EL (cell line): ENCODE results near the gene SHC1.

Experiments used
- DNase-seq: peaks from one replicate; pipeline ENCODE4 v3.0.0-alpha.2; 2016

Gene SHC1

GRCh38 chr1:154956544-154956941 is 14.0 kb downstream of the SHC1 start:
- no peak for DNase-seq

GRCh38 chr1:154955718-154956543 is 14.6 kb downstream of the SHC1 start, which contains the start of gene PBXIP1:
Gene PBXIP1 (minus strand): TSS chr1:154956099. CDS start chr1:154953721, 2,378 bp downstream.
- peak; percentile 90 for DNase-seq

- peak; percentile 41 for DNase-seq
These were observed 15.4 kb downstream of the SHC1 start for GRCh38 chr1:154955039-154955717.

GRCh38 chr1:154954541-154954940 is 16.0 kb downstream of the SHC1 start:
- no peak for DNase-seq

GRCh38 chr1:154953611-154954038 is 16.9 kb downstream of the SHC1 start:
- no peak for DNase-seq

GRCh38 chr1:154952664-154953063 is 17.9 kb downstream of the SHC1 start:
- DNase-seq: no peak

GRCh38 chr1:154951901-154952657 is 18.5 kb downstream of the SHC1 start:
- no peak for DNase-seq

GRCh38 chr1:154948079-154948478 is 22.5 kb downstream of the SHC1 start:
- no peak for DNase-seq

GRCh38 chr1:154945962-154946850 is 24.3 kb downstream of the SHC1 start:
- DNase-seq: no peak

GRCh38 chr1:154945160-154945961 is 25.2 kb downstream of the SHC1 start:
- no peak for DNase-seq

- DNase-seq: no peak
These were observed 26.0 kb downstream of the SHC1 start for GRCh38 chr1:154944401-154945159.

GRCh38 chr1:154943649-154944400 is 26.7 kb downstream of the SHC1 start:
- peak; percentile 37 for DNase-seq

- DNase-seq: no peak
These were observed 29.1 kb downstream of the SHC1 start for GRCh38 chr1:154941333-154942013.

- DNase-seq: no peak
These were observed 29.8 kb downstream of the SHC1 start for GRCh38 chr1:154940651-154941194.

GRCh38 chr1:154940213-154940560 is 30.4 kb downstream of the SHC1 start:
- DNase-seq: no peak

GRCh38 chr1:154938604-154939399 is 31.7 kb downstream of the SHC1 start:
- no peak for DNase-seq

- no peak for DNase-seq
These were observed 32.6 kb downstream of the SHC1 start for GRCh38 chr1:154937988-154938386.
